Activated naive CD4-positive, alpha-beta T cell treated with anti-CD3 and anti-CD28 coated beads for 36 hours (primary cell): ENCODE data around the gene COG3. TPM values are rescaled to one million over a fixed set of nuclear protein-coding genes. Genes with fewer than 3 reads are reported as not detected.
A peak's percentile ranks its signal among the peaks of the same experiment; 100 is the strongest.

Experiments used
- CTCF ChIA-PET: fragments of 350-600 bp; sonication (Branson Sonifier 250); formaldehyde crosslinking; loops from one replicate; lab custom pipeline; 2021; ENCODE audit warnings: antibody characterized with exemption; lab: Charles Lee
- DNase-seq: peaks from one replicate; pipeline ENCODE4 v3.0.0-alpha.2; 2020
- H3K27ac Mint-ChIP-seq: one replicate; pipeline ENCODE4 v1.8.0; 2021; ENCODE audit warnings: mild to moderate bottlenecking, mixed read lengths
- H3K27me3 Mint-ChIP-seq: one replicate; pipeline ENCODE4 v1.8.0; 2021; ENCODE audit warnings: low read depth, mixed read lengths
- H3K36me3 Mint-ChIP-seq: one replicate; pipeline ENCODE4 v1.8.0; 2021; ENCODE audit warnings: low read depth, mixed read lengths
- H3K4me1 Mint-ChIP-seq: one replicate; pipeline ENCODE4 v1.8.0; 2021; ENCODE audit warnings: low read depth, mixed read lengths
- H3K4me3 Mint-ChIP-seq: one replicate; pipeline ENCODE4 v1.8.0; 2021; ENCODE audit warnings: mild to moderate bottlenecking, moderate library complexity, mixed read lengths
- H3K9me3 Mint-ChIP-seq: one replicate; pipeline ENCODE4 v1.8.0; 2021; ENCODE audit warnings: mixed read lengths
- intact Hi-C: fragments of 100-400 bp; cut with micrococcal nuclease; formaldehyde crosslinking; loops from one replicate; pipeline ENCODE4 v1.15.1; 2023
- total RNA-seq, 2 experiments: library from RNA; stranded (reverse); gene quantifications; one replicate each; pipeline ENCODE4 v1.2.3, GENCODE V29; 2021

Gene COG3
- total RNA-seq, 2 experiments from 2014 or later, result 19.1 to 19.3 TPM

GRCh38 chr13:45454204-45454603 lies 10.5 kb upstream of the COG3 start:
- CTCF ChIA-PET, result no interaction called here
- no peak for DNase-seq
- H3K36me3 Mint-ChIP-seq, result peaks cover 5% of the 10 kb centered on the region
- no peak overlapping the region for H3K4me3 Mint-ChIP-seq
- peaks cover 14% of the 10 kb centered on the region for H3K9me3 Mint-ChIP-seq
- intact Hi-C loops, result no loop called here
- H3K27ac Mint-ChIP-seq, result no peak overlapping the region
- no peaks in the 10 kb centered on the region for H3K27me3 Mint-ChIP-seq
- H3K4me1 Mint-ChIP-seq, result no peaks in the 10 kb centered on the region

GRCh38 chr13:45456196-45456972 lies 8.4 kb upstream of the COG3 start:
- H3K27ac Mint-ChIP-seq, result no peak overlapping the region
- no peaks in the 10 kb centered on the region for H3K27me3 Mint-ChIP-seq
- peaks cover 14% of the 10 kb centered on the region for H3K9me3 Mint-ChIP-seq
- DNase-seq, result no peak
- peaks cover 4% of the 10 kb centered on the region for H3K4me1 Mint-ChIP-seq
- H3K36me3 Mint-ChIP-seq, result peaks cover 5% of the 10 kb centered on the region
- CTCF ChIA-PET, result no interaction called here
- intact Hi-C loops, result no loop called here
- no peak overlapping the region for H3K4me3 Mint-ChIP-seq

DNA sequence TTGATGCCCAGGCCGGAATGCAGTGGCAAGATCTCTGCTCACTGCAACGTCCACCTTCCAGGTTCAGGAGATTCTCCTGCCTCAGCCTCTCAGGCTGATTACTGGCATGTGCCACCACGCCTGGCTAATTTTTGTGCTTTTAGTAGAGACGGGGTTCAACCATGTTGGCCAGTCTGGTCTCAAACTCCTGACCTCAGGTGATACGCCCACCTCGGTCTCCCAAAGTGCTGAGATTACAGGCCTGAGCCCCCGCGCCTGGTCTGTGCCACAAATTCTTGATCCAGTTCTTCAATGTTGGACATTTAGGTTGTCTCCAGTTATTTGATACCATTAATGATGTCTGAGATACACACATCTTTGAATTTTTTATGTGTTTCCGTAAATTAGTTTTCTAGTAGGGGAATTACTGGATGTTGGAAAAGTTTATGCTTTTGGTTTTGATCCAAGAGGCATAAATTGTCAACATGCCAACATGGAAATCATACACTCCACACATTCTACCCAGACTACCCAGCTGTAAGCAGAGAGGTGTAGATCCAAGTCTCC lies 525 bp upstream of the COG3 start:
- H3K4me1 Mint-ChIP-seq, result peaks cover 55% of the 10 kb centered on the region
- CTCF ChIA-PET, result interaction anchor here (1.3 to 1.4 kb wide), 2 partner anchors 69 to 122 kb away, joined by 3 to 7 read pairs; no protein-coding TSS in a partner anchor
- intact Hi-C loops, result loop anchor here (1.0 to 5.0 kb wide), 12 partner anchors 47 to 1322 kb away; partner anchors contain the start of genes GPALPP1, GTF2F2, LCP1 and NUFIP1

DNA sequence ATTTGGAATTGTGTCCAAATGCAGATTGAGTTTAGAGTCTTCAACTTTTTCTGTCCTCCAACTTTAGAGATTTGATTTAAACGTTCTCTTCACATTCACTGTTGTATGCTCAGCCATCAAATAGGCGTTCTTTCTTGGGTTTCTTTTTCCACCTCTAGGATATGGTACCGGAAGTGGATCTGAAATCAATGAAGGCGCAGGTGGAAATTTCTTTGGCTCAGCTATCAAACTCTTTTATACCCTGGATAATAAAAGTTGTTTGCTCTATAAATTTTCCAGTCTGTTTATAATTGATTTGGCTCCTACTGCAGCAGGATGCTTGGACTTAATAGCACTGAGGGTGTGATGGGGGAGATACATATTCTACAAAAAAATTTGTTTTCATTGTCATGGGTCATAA lies 1.6 kb downstream of the COG3 start:
- Mint-ChIP-seq H3K9me3 (no peaks in the 10 kb centered on the region), H3K4me1 (peaks cover 66% of the 10 kb centered on the region), H3K27me3 (no peaks in the 10 kb centered on the region), H3K36me3 (peaks cover 5% of the 10 kb centered on the region), H3K4me3 (peak overlapping the region; percentile 88), H3K27ac (no peak overlapping the region)
- no peak for DNase-seq
- intact Hi-C loops, result no loop called here
- CTCF ChIA-PET, result interaction anchor here (0.8 to 1.3 kb wide), 4 partner anchors 8 to 52 kb away, joined by 3 to 5 read pairs (median 4); no protein-coding TSS in a partner anchor

More for the DNA sequence above, 525 bp upstream of the COG3 start:
- DNase-seq, result no peak
- H3K27me3 Mint-ChIP-seq, result no peaks in the 10 kb centered on the region
- H3K4me3 Mint-ChIP-seq, result peak overlapping the region; percentile 88
- peaks cover 4% of the 10 kb centered on the region for H3K36me3 Mint-ChIP-seq
- no peaks in the 10 kb centered on the region for H3K9me3 Mint-ChIP-seq
- peak overlapping the region; percentile 92 for H3K27ac Mint-ChIP-seq

DNA sequence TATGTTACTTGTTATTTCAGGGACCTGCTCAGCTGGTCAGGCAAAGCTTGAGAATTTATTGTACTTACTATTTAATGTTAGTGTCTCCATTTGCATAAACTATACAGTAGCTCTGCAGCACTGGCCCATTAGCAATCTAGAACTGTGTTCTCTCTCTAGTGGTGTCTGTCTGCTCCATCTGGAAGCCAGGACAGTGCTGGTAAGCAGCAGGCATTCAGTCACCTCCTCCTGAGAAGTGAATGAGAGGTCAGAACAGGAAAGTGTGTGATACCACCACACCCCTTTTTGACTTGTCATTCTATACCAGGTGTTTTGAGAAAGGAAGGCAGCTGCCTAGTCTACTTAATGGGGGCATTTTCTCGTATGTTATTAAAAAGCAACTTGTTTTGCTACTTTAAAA lies 3.9 kb downstream of the COG3 start:
- Mint-ChIP-seq H3K4me1 (peaks cover 75% of the 10 kb centered on the region), H3K4me3 (no peak overlapping the region), H3K27me3 (no peaks in the 10 kb centered on the region), H3K27ac (no peak overlapping the region), H3K36me3 (peaks cover 13% of the 10 kb centered on the region), H3K9me3 (no peaks in the 10 kb centered on the region)
- DNase-seq, result no peak
- CTCF ChIA-PET, result no interaction called here
- intact Hi-C loops, result no loop called here

DNA sequence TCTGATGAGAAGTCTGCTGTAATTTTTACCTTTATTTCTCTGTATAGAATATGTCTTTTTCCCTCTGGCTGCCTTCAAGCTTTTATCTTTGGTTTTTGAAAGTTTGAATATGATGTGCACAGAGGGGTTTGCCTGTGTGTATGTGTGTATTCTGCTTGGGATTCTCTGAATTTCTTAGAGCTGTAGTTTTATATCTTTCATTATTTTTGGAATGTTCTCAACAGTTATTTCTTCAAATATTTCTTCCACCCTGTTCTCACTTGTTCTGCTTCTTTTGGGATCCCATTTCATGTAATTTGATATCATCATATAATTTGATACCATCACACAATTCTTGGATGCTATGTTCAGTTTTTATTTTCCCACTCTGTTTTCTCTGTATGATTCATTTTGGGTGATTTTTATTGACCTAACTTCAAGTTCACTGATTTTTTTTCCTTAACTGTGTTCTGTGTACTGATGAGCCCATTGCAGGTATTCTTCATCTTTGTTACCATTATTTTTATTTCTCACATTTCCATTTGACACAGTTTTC lies 7.5 kb downstream of the COG3 start:
- intact Hi-C loops, result no loop called here

DNA sequence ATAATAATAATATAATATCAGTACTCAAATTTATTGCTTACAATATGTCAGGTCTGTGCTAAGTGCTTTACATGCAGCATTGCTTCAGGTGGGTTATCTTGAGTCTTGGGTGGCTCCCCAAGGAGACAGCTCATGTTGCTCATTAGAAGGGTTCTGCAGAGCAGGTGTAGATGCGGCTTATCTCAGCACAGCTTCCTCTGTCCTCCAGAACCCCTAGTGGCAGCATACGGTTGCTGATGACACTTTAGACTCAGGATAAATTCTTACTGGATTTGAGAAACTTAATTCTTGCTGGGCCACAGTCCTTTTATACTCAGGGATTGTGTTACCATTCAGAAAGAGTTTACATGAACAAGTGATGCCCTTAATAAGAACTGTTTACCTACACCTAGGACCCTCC lies 8.9 kb downstream of the COG3 start:
- Mint-ChIP-seq H3K4me3 (no peak overlapping the region), H3K36me3 (peaks cover 11% of the 10 kb centered on the region), H3K9me3 (no peaks in the 10 kb centered on the region), H3K27me3 (no peaks in the 10 kb centered on the region), H3K4me1 (peaks cover 57% of the 10 kb centered on the region), H3K27ac (no peak overlapping the region)
- CTCF ChIA-PET, result interaction anchor here (0.6 to 3.5 kb wide), 4 partner anchors 8 to 102 kb away, joined by 3 to 15 read pairs (median 6); no protein-coding TSS in a partner anchor
- intact Hi-C loops, result no loop called here
- peak; percentile 46 for DNase-seq

More for the DNA sequence above, 7.5 kb downstream of the COG3 start:
- DNase-seq, result no peak
- H3K27ac Mint-ChIP-seq, result no peak overlapping the region
- CTCF ChIA-PET, result interaction anchor here (1.4 kb wide), 1 partner anchor 100 kb away, joined by 6 read pairs; no protein-coding TSS in a partner anchor
- H3K4me1 Mint-ChIP-seq, result peaks cover 71% of the 10 kb centered on the region
- no peaks in the 10 kb centered on the region for H3K9me3 Mint-ChIP-seq
- H3K4me3 Mint-ChIP-seq, result no peak overlapping the region
- peaks cover 11% of the 10 kb centered on the region for H3K36me3 Mint-ChIP-seq
- no peaks in the 10 kb centered on the region for H3K27me3 Mint-ChIP-seq

DNA sequence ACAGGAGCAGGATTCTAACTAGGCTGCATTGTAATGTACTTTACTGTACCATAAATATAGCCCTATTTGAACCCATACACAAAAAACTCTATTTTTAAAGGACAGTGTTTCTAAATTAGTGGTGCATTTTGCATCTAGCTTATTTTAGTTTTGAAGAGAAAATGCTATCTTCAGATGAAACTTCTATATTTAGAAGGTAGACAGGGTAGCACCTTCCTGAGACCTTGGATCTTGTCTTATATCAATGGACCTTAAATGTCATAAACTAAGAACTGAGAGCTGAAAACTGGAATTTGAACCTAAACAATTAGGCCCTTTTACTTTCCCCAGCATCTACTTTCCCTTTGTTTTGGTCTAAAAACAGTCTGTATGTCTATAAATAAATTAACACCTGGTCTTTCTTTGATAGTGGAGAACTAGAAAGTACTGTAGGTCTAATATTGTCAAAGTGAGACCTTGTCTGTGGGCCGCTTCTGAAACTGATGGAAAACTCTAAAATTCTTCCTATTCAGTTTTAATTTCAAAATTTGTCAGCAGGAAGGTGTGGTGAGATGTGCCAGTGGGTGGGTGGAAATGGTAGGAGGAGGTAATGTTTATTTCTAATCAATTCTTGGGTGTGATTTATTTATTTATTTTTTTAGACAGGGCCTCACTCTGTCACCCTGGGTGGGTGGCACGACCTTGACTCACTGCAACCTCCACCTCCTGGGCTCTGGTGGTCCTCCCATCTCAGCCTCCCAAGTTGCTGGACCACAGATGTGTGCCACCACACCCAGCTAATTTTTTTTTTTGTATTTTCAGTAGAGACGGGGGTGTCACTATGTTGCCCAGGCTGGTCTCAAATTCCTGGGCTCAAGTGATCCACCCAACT lies 10.1 kb downstream of the COG3 start:
- Mint-ChIP-seq H3K27ac (peak overlapping the region; percentile 50), H3K36me3 (peaks cover 13% of the 10 kb centered on the region)
- no peak for DNase-seq

GRCh38 chr13:45479661-45480060 lies 14.9 kb downstream of the COG3 start:
- DNase-seq, result no peak
- Mint-ChIP-seq H3K9me3 (no peaks in the 10 kb centered on the region), H3K4me1 (peaks cover 16% of the 10 kb centered on the region), H3K36me3 (peaks cover 14% of the 10 kb centered on the region), H3K4me3 (no peak overlapping the region), H3K27me3 (no peaks in the 10 kb centered on the region), H3K27ac (no peak overlapping the region)
- CTCF ChIA-PET, result interaction anchor here (0.9 to 2.0 kb wide), 2 partner anchors 12 to 108 kb away, joined by 3 to 5 read pairs; no protein-coding TSS in a partner anchor
- intact Hi-C loops, result no loop called here

More for the DNA sequence above, 10.1 kb downstream of the COG3 start:
- intact Hi-C loops, result no loop called here
- Mint-ChIP-seq H3K9me3 (no peaks in the 10 kb centered on the region), H3K27me3 (no peaks in the 10 kb centered on the region), H3K4me3 (no peak overlapping the region), H3K4me1 (peaks cover 53% of the 10 kb centered on the region)
- CTCF ChIA-PET, result interaction anchor here (0.6 to 3.5 kb wide), 6 partner anchors 9 to 104 kb away, joined by 3 to 15 read pairs (median 6); partner anchors contain the start of gene COG3

DNA sequence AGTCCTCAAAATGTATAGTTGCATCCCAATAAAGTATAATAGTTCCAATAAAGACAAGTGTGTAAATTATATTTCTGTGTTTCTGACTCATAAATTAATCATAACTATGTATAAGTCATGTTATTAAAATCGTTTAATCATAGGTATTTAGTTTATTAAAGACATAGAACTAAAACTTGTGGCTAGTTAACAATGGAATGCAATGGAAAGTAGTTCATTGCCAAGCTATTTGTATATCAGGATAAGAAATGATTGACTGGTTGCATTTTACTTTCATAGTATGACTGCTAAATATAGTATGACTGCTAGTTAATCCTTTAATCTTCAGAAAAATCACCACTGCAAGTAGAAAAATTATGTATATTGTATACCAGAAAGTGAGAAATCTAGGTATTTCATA lies 16.9 kb downstream of the COG3 start:
- H3K9me3 Mint-ChIP-seq, result no peaks in the 10 kb centered on the region
- H3K27ac Mint-ChIP-seq, result no peak overlapping the region
- peaks cover 5% of the 10 kb centered on the region for H3K4me1 Mint-ChIP-seq
- no peak for DNase-seq
- CTCF ChIA-PET, result interaction anchor here (1.7 to 2.0 kb wide), 2 partner anchors 15 to 111 kb away, joined by 5 to 8 read pairs; no protein-coding TSS in a partner anchor
- H3K27me3 Mint-ChIP-seq, result no peaks in the 10 kb centered on the region
- no peak overlapping the region for H3K4me3 Mint-ChIP-seq
- peaks cover 17% of the 10 kb centered on the region for H3K36me3 Mint-ChIP-seq
- intact Hi-C loops, result no loop called here

- Mint-ChIP-seq H3K36me3 (peaks cover 25% of the 10 kb centered on the region), H3K27me3 (no peaks in the 10 kb centered on the region), H3K9me3 (no peaks in the 10 kb centered on the region)
Observed at GRCh38 chr13:45482571-45483173, 17.9 kb downstream of the COG3 start.

More at GRCh38 chr13:45482571-45483173, 17.9 kb downstream of the COG3 start:
- H3K4me1 Mint-ChIP-seq, result peaks cover 5% of the 10 kb centered on the region
- H3K27ac Mint-ChIP-seq, result no peak overlapping the region
- CTCF ChIA-PET, result interaction anchor here (0.8 to 1.7 kb wide), 4 partner anchors 27 to 113 kb away, joined by 3 to 8 read pairs (median 4); no protein-coding TSS in a partner anchor
- no peak overlapping the region for H3K4me3 Mint-ChIP-seq
- DNase-seq, result no peak
- intact Hi-C loops, result no loop called here
